NCI-H69 (cell line): ENCODE data around the gene CDO1.
A peak's percentile ranks its signal among the peaks of the same experiment; 100 is the strongest.

Experiments
- DNase-seq: peaks from one replicate; lab custom pipeline; 2025; lab: John Stamatoyannopoulos, UW

Gene CDO1

DNA sequence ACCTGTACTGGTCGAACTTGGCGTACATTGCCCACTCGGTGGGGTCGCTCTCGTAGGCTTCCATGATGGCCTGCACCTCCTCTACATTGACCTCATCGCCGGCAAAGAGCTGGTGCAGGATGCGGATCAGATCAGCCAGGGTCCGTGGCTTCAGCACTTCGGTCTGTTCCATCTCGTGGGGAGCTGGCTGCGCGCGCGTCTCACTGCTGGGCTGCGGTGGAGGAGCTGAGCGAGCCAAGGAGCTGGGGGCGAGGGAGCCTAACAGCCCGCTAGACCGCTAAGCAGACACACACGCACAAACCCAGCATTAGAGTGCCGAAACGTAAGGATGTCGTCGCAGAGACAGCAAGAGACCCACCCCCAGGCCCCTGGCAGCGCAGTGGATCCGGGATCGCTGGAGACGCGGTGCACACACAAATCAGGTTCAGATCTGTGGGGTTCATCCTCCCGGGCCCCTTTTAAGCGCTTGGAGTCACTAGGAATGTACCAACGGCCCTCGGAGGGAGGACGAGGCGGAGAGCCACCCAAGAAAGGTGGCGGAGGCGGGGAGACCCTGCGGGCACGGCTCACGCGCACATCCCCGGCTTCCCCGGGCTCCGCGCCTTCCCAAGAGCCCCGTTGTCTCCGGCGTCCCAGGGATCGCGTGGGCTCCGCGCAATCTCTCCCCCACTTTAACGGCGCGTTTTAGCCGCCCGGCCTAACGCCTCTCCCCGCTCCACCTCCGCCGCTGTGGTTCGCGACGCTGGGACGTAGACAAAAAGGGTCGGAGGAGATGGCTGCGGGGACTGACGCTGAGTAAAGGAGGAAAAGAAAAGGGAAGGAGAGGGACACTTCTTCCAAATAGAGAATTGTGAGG lies at the start of gene CDO1:
Gene CDO1, minus strand, starts transcription at position 434 of the 856 bp plus-strand sequence. Its CDS starts 262 bp downstream, at position 172.
- peak; percentile 88 for DNase-seq

DNA sequence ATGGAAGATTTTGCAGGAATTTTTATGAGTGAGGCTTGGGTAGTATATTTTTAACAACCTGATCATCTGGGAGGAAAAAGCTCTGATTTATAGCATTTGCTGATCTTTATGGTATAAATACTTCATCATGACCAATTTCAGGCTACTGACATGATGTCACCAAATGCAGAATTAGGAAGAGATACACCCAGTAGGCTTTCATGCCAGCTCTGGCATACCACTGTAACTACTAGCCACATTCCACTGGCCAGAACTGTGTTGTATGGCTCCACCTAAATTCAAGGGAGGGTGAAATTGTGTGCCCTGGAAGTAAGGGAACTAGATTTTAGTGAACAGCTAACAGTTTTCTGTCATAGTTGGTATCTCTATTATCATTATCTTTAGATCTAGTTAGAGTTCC lies 42.9 kb upstream of the CDO1 start:
- no peak for DNase-seq

DNA sequence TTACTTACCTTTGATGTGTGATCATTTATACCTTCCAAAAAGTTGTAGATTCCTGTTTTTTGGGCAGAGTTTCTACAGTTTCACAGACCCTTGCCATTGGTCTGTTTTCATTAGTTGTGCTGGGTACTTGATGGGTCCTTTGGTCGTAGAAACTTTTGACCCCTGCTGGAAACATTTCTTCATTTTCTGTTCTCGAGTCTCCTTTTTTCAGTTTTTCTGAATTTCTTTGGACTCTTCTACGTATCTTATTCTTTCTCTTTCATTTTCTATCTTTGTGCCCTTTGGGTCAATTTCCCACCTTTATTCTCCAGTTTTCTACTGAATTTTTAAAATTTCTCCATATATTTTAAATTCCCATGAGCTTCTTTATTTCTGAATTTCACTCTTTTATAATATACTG lies 41.9 kb upstream of the CDO1 start:
- no peak for DNase-seq

DNA sequence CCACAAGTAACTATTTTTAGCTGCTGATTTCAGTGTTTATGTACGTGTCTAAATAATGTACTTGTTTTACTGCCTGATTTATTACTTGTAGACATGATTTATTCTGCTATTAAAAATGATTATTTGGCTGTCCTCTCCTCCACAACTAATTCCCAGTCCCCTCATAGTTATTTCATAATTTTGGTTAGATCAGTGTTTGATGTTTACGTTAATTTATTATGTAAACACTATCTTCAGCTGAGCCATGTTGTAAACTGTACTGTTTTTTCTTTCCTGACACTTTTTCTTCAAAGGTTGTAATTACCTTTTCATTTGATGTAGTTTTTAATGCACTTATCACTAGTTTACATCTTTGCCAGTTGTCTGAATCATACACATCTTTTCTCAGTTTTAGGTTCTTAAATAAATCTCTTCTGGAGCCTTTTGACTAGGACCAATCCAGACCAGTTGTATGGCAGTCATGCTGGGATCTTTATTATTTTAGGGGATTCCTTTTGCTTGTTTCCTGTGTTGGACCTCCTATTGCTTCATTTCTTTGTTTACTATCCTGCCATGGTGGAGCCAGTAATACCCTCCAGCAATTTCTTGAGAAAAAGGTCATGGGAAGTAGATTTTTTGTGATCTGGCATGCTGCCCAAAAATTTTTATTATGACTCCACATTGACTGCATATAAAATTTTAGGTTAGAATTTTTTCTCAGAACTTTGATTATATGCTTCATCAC lies 41.3 kb upstream of the CDO1 start:
- peak; percentile 87 for DNase-seq

DNA sequence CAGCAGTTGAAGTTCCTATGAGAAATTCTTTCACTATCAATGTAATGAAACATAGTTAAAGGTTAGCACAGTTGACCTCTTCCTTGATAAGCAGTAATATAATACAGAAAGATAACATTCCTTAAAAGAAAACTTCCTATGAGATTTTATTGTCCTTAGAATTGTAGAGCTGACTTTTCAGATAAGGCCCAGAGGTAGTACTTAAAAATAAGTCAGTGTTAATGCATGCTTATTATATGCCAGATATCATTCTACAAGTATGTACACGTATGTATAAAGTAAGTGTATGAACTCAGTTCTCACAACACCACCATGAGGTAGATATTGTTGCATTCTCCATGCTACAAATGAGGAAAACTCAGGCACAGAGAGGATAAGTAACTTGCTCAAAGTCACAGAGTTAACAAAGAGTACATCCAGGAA lies 40.6 kb upstream of the CDO1 start:
- DNase-seq: peak; percentile 32

DNA sequence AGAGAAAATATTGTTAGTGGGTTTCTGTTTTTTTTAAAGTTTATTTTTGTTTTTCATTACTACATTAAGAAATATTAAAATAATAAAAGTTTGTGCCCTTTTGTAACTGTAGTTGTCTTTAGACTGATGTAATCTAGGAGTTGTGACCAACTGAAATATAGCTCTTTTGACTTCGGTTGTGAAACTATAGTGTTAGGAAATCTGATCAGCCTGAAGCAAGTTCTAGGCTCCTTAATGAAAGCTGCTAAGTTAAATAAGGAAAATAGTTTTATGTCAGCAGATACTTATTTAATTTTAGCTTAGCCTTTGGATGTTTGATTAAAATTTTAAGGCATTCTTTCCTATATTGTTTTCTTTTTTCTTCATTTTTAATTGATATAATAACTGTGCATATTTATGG lies 39.5 kb upstream of the CDO1 start:
- DNase-seq: no peak

DNA sequence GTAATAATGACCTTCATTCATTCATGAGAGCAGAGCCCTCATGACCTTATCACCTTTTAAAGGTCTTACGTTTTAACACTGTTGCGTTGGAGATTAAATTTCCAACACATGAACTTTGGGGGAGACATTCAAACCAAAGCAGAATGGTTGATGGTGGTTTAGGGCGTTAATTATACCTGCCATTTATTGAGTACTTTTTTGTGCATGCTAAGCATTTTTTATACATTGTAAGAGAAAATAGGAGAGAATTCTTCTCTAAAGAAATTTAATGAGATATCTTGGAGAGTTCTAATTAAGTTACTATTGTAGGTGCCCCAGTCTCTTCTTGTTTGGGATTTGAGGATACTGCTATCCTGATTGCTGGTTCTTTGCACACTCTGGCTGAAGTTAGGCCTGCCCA lies 37.7 kb upstream of the CDO1 start:
- DNase-seq: no peak

DNA sequence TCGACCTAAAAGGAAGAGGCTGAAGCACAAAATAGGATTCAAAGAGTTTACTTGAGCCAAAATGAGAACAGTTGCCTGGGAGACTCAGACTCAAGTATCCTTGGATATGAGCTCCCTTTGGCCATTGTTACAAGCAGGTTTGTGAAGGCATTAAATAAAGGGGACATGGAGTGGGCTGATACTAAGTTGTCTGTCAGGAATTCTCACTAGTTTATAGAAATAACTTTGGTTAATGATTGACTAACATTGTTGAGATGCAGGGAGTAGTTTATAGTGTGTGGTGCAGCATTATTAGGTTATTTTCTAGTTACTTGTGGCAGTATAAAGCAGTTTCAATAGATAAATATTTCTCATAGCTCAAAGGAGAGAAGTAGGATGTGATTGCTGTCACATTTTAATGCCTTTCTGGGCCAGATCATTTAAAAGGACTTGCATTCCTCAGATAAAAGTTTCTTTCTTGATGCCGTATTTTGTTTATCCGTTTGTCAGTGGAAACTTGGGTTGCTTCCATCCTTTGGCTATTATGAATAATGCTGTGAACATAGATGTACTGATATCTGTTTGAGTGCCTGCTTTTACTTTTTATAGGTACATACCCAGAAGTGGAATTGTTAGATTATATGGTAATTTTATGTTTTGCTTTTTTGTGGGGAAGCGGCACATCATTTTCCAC lies 34.4 kb upstream of the CDO1 start:
- DNase-seq: no peak

- DNase-seq: no peak
Measured at GRCh38 chr5:115849258-115849798, 32.9 kb upstream of the CDO1 start.

GRCh38 chr5:115847290-115847689 lies 30.8 kb upstream of the CDO1 start:
- DNase-seq: peak; percentile 42

DNA sequence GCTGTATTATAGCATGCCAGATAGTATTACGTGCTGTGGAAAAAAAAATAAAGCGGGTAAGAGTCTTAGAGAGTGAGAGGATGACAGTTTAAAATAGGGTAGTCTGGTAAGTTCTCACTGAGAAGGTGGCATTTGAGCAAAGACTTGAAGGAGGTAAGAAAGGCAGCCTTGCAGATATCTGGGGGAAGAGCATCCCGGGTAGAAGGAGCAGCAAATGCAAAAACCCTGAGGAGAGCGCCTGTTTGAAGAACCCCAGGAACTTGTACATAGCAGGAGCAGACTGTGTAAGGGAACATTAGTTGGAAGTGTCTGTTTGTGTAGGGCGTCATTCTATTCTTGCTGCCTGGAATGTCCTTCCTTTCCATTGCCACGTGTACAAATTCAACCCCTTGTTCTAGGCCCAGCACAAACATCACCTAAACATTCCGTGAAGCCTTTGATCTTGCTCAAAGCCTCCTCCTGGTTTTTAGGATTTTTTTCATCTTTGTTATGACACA lies 27.9 kb upstream of the CDO1 start:
- DNase-seq: peak; percentile 24

- DNase-seq: no peak
Measured at GRCh38 chr5:115843444-115844130, 27.1 kb upstream of the CDO1 start.

- peak; percentile 74 for DNase-seq
Measured at GRCh38 chr5:115842952-115843351, 26.5 kb upstream of the CDO1 start.

DNA sequence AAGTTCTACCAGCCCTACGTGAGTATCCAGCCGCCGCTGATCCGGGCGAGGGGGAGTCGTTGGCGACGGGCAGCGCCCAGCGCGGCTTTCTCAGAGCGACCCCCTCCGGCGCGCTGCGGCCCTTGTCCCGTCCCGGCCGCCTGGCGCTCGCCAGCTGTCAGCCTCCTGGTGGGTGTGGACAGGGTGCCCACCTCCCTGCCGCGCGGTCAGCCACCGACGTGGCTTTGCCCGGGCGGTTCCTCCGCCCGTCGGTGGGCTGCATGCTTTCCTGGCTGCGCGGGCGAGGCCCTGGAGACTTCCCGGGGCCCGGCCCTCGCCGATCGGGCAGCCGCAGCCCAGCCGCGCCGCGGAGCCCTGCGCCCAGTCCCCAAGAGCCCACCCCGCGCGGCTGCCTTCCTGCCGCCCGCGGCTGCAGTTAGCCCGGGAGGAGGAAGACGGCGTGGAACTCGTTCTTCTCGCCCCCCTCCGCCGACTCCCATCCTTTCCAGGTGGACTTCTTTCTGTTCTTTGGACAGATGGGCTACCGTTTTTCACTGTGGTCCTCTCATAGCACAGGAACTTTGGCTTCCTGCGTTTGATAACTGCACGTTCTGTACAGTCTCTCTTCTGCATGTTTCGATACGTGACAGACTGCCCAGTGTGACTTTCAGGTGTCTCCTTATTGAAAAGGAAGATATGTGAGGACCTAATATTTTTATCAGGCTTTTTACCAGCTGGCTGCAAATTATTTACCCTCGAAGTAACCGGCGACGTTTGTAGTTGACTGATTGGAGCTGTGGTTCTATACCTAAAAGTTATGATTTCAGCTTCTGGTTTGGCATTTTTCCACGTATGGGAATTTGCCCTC lies 25.9 kb upstream of the CDO1 start:
- DNase-seq: peak; percentile 96

GRCh38 chr5:115841382-115842088 lies 25.1 kb upstream of the CDO1 start, which contains the start of the genes AP3S1 and ATG12:
AP3S1 (plus strand) TSS chr5:115841935; CDS start chr5:115842038, 103 bp downstream.
ATG12 (minus strand) TSS chr5:115841565; CDS start chr5:115841552, 13 bp downstream.
- DNase-seq: peak; percentile 97

DNA sequence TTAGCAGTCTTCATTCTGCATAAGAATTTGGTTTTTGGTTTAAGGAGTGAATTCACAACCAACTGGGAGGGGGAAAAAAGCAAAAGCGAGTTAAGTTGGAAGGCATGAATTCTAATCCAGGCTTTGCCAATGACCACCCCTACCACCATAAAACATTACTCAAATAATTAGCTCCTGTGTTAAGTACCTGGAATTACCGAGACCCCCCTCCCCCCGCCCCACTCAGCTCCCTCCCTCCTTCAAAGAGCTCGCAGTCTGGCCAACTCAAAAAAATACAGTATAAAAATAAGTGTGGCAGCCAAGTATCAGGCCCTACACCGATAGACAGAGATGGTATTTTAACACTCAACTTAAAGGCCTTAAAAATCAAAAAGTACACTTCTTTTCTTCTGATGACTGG lies 24.4 kb upstream of the CDO1 start:
- DNase-seq: peak; percentile 60

DNA sequence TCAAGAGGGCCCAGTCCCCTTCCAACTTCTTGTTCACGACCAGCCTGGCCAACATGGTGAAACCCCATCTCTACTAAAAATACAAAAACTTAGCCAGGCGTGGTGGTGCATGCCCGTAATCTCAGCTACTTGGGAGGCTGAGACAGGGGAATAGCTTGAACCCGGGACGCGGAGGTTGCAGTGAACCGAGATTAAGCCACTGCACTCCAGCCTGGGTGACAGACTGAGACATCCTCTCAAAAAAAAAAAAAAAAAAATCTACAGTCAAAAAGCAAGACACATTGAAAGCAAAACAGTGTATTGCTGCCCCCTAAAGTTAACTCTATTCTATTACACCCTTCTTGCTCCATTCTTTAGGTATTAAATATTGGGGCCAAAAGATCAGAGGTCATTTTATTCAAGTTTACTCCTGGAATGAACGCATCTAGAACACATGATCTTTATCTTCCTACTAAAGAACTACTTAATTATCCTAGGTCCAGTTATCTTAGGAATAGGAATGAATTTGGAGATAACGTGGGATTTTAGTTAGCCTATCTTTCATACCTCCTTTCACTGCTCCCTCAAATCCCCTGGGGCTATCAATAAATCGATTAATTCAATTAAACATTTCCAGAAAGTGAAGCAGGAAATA lies 22.5 kb upstream of the CDO1 start:
- peak; percentile 77 for DNase-seq

GRCh38 chr5:115835481-115835880 lies 19.0 kb upstream of the CDO1 start:
- DNase-seq: no peak

DNA sequence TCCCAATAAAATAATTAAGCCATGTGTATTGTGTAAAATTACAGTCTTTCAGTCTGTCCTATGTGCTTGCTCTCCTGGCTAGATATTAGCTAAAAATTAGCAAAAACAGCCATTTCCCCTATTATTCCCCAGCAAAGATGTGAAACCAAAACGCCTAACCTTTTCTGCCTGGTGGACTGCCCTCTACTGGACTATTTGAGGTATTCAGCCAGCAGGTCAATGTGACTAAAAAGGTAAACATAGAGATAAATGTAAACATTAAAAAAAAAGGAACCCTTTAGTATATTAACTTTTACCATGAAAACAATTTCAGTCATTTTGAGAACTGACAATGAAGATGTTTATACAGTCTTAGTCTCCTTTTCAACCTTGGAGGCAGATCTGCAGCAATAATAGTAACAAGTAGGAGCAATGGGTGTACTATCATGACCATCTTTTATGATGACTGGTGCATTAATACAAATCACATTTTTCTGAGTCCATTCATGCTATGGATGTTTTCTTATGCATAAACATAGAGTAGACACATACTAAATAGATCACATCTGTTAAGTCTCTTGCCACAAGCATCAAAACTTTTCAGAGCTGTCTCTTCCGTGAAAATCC lies 14.8 kb upstream of the CDO1 start:
- peak; percentile 70 for DNase-seq
